Spleen (tissue), 11 donors: Measurements from ENCODE around the gene ADCY6. TPM values are rescaled to one million over a fixed set of nuclear protein-coding genes. Genes with fewer than 3 reads are reported as not detected.

Source experiments
- DNase-seq: peaks from one replicate; pipeline ENCODE4 v3.0.0-alpha.2; 2020
- H3K27ac ChIP-seq, 8 donors: fragments of 200-600 bp; sonication (generic) in 7 of 8; 1 replicate in 4 of 8; 2 replicates in 4 of 8; pipeline versions ENCODE4 v1.5.0 to v1.8.0; 2016 to 2021; ENCODE audit warnings: inconsistent platforms in 4 of 8, mild to moderate bottlenecking in 4 of 8, moderate library complexity in 1 of 8
- H3K27me3 ChIP-seq, 7 donors: fragments of 200-600 bp; sonication (generic) in 6 of 7; replicated peaks in 1 of 7; 1 replicate in 4 of 7; 2 replicates in 3 of 7; pipeline versions ENCODE4 v1.5.0 to v1.8.0; 2016 to 2021; ENCODE audit warnings: inconsistent platforms in 3 of 7, mild to moderate bottlenecking in 1 of 7
- H3K36me3 ChIP-seq, 6 donors: fragments of 200-600 bp; sonication (generic) in 5 of 6; 1 replicate in 4 of 6; 2 replicates in 2 of 6; pipeline versions ENCODE4 v1.5.0 to v1.8.0; 2016 to 2021; ENCODE audit warnings: inconsistent platforms in 2 of 6
- H3K4me1 ChIP-seq, 6 donors: fragments of 200-600 bp; sonication (generic) in 5 of 6; 1 replicate in 3 of 6; 2 replicates in 3 of 6; pipeline versions ENCODE4 v1.5.0 to v1.8.0; 2016 to 2021; ENCODE audit warnings: inconsistent platforms in 3 of 6
- H3K4me3 ChIP-seq, 8 donors: fragments of 200-600 bp; sonication (generic) in 7 of 8; 1 replicate in 4 of 8; 2 replicates in 4 of 8; pipeline versions ENCODE4 v1.5.0 to v1.8.0; 2016 to 2021; ENCODE audit warnings: inconsistent platforms in 4 of 8, mild to moderate bottlenecking in 4 of 8, moderate library complexity in 2 of 8
- H3K9me3 ChIP-seq, 8 donors: fragments of 200-600 bp; sonication (generic) in 7 of 8; 1 replicate in 4 of 8; 2 replicates in 4 of 8; pipeline versions ENCODE4 v1.5.0 to v1.8.0; 2016 to 2021; ENCODE audit warnings: inconsistent platforms in 4 of 8
- CTCF ChIP-seq, 11 experiments: fragments of 200-600 bp in 7 of 11; fragments of 450-650 bp in 4 of 11; sonication (generic) in 4 of 11; IDR thresholded peaks in 8 of 11; conservative IDR thresholded peaks in 3 of 11; 1 replicate in 7 of 11; 2 replicates in 4 of 11; pipeline versions ENCODE4 v1.4.0 to v1.8.0; 2016 to 2021; ENCODE audit warnings: antibody characterized with exemption in 11 of 11, inconsistent platforms in 4 of 11, mild to moderate bottlenecking in 1 of 11
- POLR2A ChIP-seq, 3 donors: fragments of 450-650 bp; IDR thresholded peaks; one replicate each; pipeline ENCODE4 v1.5.1; 2017; ENCODE audit warnings: antibody characterized with exemption in 3 of 3, mild to moderate bottlenecking in 1 of 3
- POLR2AphosphoS5 ChIP-seq, 3 donors: sonication (generic); formaldehyde crosslinking; IDR thresholded peaks; one replicate each; pipeline ENCODE4 v1.5.1; 2017; ENCODE audit warnings: antibody characterized with exemption in 3 of 3
- WGBS, 5 donors: extraction: QIAGEN DNeasy Blood & Tissue Kit in 3 of 5; methylation state at CpG; one replicate each; pipeline versions ENCODE4 v1.1.5 to v1.1.7; 2013 to 2018; 5-methylcytosine and 5-hydroxymethylcytosine counted together
- intact Hi-C: fragments of 100-400 bp; cut with DNase I; formaldehyde crosslinking; loops from one replicate; pipeline ENCODE4 v1.15.0; 2023; ENCODE audit warnings: low total_unique reads
- polyA plus RNA-seq, 3 donors: library from polyadenylated mRNA; stranded (reverse); fragments of 200-250 nt; gene quantifications; one replicate each; pipeline ENCODE4 v1.2.1, GENCODE V29; 2013
- total RNA-seq, 7 donors: library from RNA; depleted of rRNA in 3 of 7; stranded (reverse); fragments of >200 nt in 3 of 7; fragmentation: NEBNext Ultra II Directional in 4 of 7; extraction: Animal tissue kit (Norgen Biotek cat#: 25700) in 4 of 7; gene quantifications; one replicate each; pipeline versions ENCODE4 v1.1.0 to v1.2.1, GENCODE V29; 2016 to 2021
- donor health status: healthy with polysubstance abuse.
- donor health status: DM: no; HTN: no; CAD: no; lungs with moderate emphysema.
- donor health status: DM: no; HTN: no; CAD: no.
- donor health status: Bipolar disorder and iron deficiency.
- donor health status: healthy.
- donor health status: DM: no; HTN: no; CAD: no.
- donor health status: DM: yes; HTN: yes; CAD: no.

ADCY6 gene
- total and polyA plus RNA-seq, 10 donors = 1.6 to 20.4 (median 13.7) TPM

GRCh38 chr12:48793696-48794095, 4.8 kb upstream of the ADCY6 start:
- Histone ChIP-seq H3K27me3 (peaks cover 0 to 29% (median 13%) of the 10 kb centered on the region in 7 donors), H3K4me3 (no peak overlapping the region), H3K9me3 (no peaks in the 10 kb centered on the region), H3K27ac (no peak overlapping the region), H3K36me3 (no peaks in the 10 kb centered on the region), H3K4me1 (peaks cover 3 to 22% (median 17%) of the 10 kb centered on the region in 6 donors)
- TF ChIP-seq POLR2AphosphoS5 (IDR thresholded peaks at IDR 0.05) = no peak
- no peak for TF ChIP-seq POLR2A (IDR thresholded peaks at IDR 0.05)
- DNase-seq = no peak
- 87 to 99% (median 94%) methylated on average over 3 of the region's 3 CpGs for WGBS, 5 donors
- intact Hi-C loops = no loop called here

GRCh38 chr12:48789858-48790326, 1.0 kb upstream of the ADCY6 start:
- Histone ChIP-seq H3K36me3 (no peaks in the 10 kb centered on the region), H3K4me1 (peaks cover 0 to 32% (median 23%) of the 10 kb centered on the region in 6 donors), H3K27me3 (peaks cover 0 to 48% (median 13%) of the 10 kb centered on the region in 7 donors), H3K9me3 (no peaks in the 10 kb centered on the region), H3K27ac (no peak overlapping the region), H3K4me3 (peak overlapping the region; percentile 46 to 80 (median 52))
- intact Hi-C loops = no loop called here
- WGBS, 5 donors = 16 to 25% (median 24%) methylated on average over 4 of the region's 4 CpGs
- TF ChIP-seq POLR2AphosphoS5 (IDR thresholded peaks at IDR 0.05) = no peak
- no peak for TF ChIP-seq CTCF (IDR thresholded peaks at IDR 0.05 in 8 of 11, conservative IDR thresholded peaks at IDR 0.05 in 3 of 11)
- no peak for TF ChIP-seq POLR2A (IDR thresholded peaks at IDR 0.05)
- no peak for DNase-seq

GRCh38 chr12:48788524-48788853, 400 bp downstream of the ADCY6 start:
- Histone ChIP-seq H3K36me3 (no peaks in the 10 kb centered on the region), H3K9me3 (no peaks in the 10 kb centered on the region), H3K4me3 (peak overlapping the region; percentile 46 to 80 (median 52)), H3K27me3 (peaks cover 0 to 48% (median 13%) of the 10 kb centered on the region in 7 donors), H3K4me1 (peaks cover 0 to 32% (median 23%) of the 10 kb centered on the region in 6 donors), H3K27ac (peak overlapping the region in 7 of 8 donors; percentile 1 to 78 (median 49))
- no peak for DNase-seq
- intact Hi-C loops = no loop called here
- no peak for TF ChIP-seq POLR2AphosphoS5 (IDR thresholded peaks at IDR 0.05)
- TF ChIP-seq POLR2A (IDR thresholded peaks at IDR 0.05) = no peak
- TF ChIP-seq CTCF (IDR thresholded peaks at IDR 0.05 in 8 of 11, conservative IDR thresholded peaks at IDR 0.05 in 3 of 11) = no peak
- whole genome bisulfite sequencing, 5 donors = 0 to 4% (median 3%) methylated on average over 6 to 25 of the region's 25 CpGs

GRCh38 chr12:48787791-48788523, 932 bp downstream of the ADCY6 start:
- Histone ChIP-seq H3K27ac (peak overlapping the region in 7 of 8 donors; percentile 1 to 78 (median 49)), H3K4me3 (peak overlapping the region; percentile 46 to 80 (median 52)), H3K36me3 (peaks cover 0 to 2% (median under 1%) of the 10 kb centered on the region in 6 donors), H3K9me3 (no peaks in the 10 kb centered on the region), H3K4me1 (peaks cover 0 to 32% (median 23%) of the 10 kb centered on the region in 6 donors), H3K27me3 (peaks cover 0 to 48% (median 13%) of the 10 kb centered on the region in 7 donors)
- intact Hi-C loops = no loop called here
- WGBS, 5 donors = 29 to 48% (median 35%) methylated on average over 9 to 11 of the region's 11 CpGs
- no peak for TF ChIP-seq POLR2AphosphoS5 (IDR thresholded peaks at IDR 0.05)
- no peak for DNase-seq
